CD14-positive monocyte (primary cell): ENCODE results near the gene TNIK. TPM values are rescaled to one million over a fixed set of nuclear protein-coding genes. Genes with fewer than 3 reads are reported as not detected.

Experiments
- DNase-seq, 3 donors: peaks; one replicate each; pipeline ENCODE4 v3.0.0-alpha.2; 2011 to 2022
- H2AFZ ChIP-seq: 2 replicates; pipeline ENCODE4 v1.6.0; 2012; ENCODE audit warnings: mild to moderate bottlenecking, low read depth, low read length, inconsistent platforms; ENCODE audit not compliant: insufficient read depth, poor library complexity, severe bottlenecking
- H3K27ac ChIP-seq, 2 donors: 1 replicate in 1 of 2; 2 replicates in 1 of 2; pipeline ENCODE4 v1.5.1; 2012 to 2013; ENCODE audit warnings: low read length in 2 of 2, control low read depth in 1 of 2, inconsistent platforms in 1 of 2, low read depth in 1 of 2, mild to moderate bottlenecking in 1 of 2
- H3K27me3 ChIP-seq, 2 donors: one replicate each; pipeline versions ENCODE4 v1.6.0 to v1.6.1; 2011 to 2013; ENCODE audit warnings: low read length in 2 of 2; ENCODE audit not compliant: control insufficient read depth in 2 of 2, insufficient read depth in 2 of 2
- H3K36me3 ChIP-seq, 2 donors: replicated peaks in 1 of 2; 1 replicate in 1 of 2; 2 replicates in 1 of 2; pipeline versions ENCODE4 v1.5.1 to v1.6.1; 2012 to 2013; ENCODE audit warnings: low read length in 2 of 2, control low read depth in 1 of 2, inconsistent platforms in 1 of 2, mild to moderate bottlenecking in 1 of 2; ENCODE audit not compliant: insufficient read depth in 2 of 2, control insufficient read depth in 1 of 2
- H3K4me1 ChIP-seq, 2 donors: 1 replicate in 1 of 2; 2 replicates in 1 of 2; pipeline versions ENCODE4 v1.5.1 to v1.6.1; 2012 to 2013; ENCODE audit warnings: low read length in 2 of 2, control low read depth in 1 of 2, inconsistent platforms in 1 of 2, mild to moderate bottlenecking in 1 of 2, moderate library complexity in 1 of 2; ENCODE audit not compliant: insufficient read depth in 2 of 2, control insufficient read depth in 1 of 2
- H3K4me2 ChIP-seq: replicated peaks from 2 replicates; pipeline ENCODE3; 2012; ENCODE audit warnings: low read length, moderate library complexity, mild to moderate bottlenecking; ENCODE audit not compliant: poor library complexity, severe bottlenecking; ENCODE audit errors: extremely low read depth
- H3K4me3 ChIP-seq, 3 experiments: fragments of 200-600 bp in 1 of 3; sonication (generic) in 1 of 3; replicated peaks in 1 of 3; 1 replicate in 2 of 3; 2 replicates in 1 of 3; pipeline ENCODE4 v1.5.1; 2011 to 2013; ENCODE audit warnings: low read length in 3 of 3, mild to moderate bottlenecking in 3 of 3, control low read depth in 2 of 3, low read depth in 2 of 3, inconsistent platforms in 1 of 3, moderate library complexity in 1 of 3
- H3K79me2 ChIP-seq: 2 replicates; pipeline ENCODE4 v1.6.0; 2012; ENCODE audit warnings: mild to moderate bottlenecking, control low read depth, inconsistent platforms, low read length, moderate library complexity; ENCODE audit not compliant: insufficient read depth
- H3K9ac ChIP-seq: 2 replicates; pipeline ENCODE4 v1.6.0; 2017; ENCODE audit warnings: low read length, mild to moderate bottlenecking; ENCODE audit not compliant: insufficient read depth, poor library complexity, severe bottlenecking
- H3K9me3 ChIP-seq, 2 donors: replicated peaks in 1 of 2; 1 replicate in 1 of 2; 2 replicates in 1 of 2; pipeline versions ENCODE4 v1.5.1 to v1.6.1; 2012 to 2013; ENCODE audit warnings: low read length in 2 of 2, control low read depth in 1 of 2; ENCODE audit not compliant: control insufficient read depth in 1 of 2, insufficient read depth in 1 of 2
- H4K20me1 ChIP-seq: 2 replicates; pipeline ENCODE4 v1.6.0; 2012; ENCODE audit warnings: mild to moderate bottlenecking, low read length, control low read depth, moderate library complexity; ENCODE audit not compliant: insufficient read depth
- H3K27ac Mint-ChIP-seq, 7 donors: one replicate each; pipeline ENCODE4 v1.8.0; 2020; ENCODE audit warnings: mild to moderate bottlenecking in 7 of 7, mixed read lengths in 7 of 7, moderate library complexity in 6 of 7, inconsistent platforms in 2 of 7
- H3K27me3 Mint-ChIP-seq, 3 donors: one replicate each; pipeline ENCODE4 v1.8.0; 2021 to 2022; ENCODE audit warnings: low read depth in 3 of 3, mild to moderate bottlenecking in 3 of 3, mixed read lengths in 3 of 3, moderate library complexity in 3 of 3, inconsistent platforms in 1 of 3
- H3K36me3 Mint-ChIP-seq, 2 donors: one replicate each; pipeline ENCODE4 v1.8.0; 2020; ENCODE audit warnings: mixed read lengths in 2 of 2, inconsistent platforms in 1 of 2, mild to moderate bottlenecking in 1 of 2
- H3K4me1 Mint-ChIP-seq: one replicate; pipeline ENCODE4 v1.8.0; 2020; ENCODE audit warnings: mild to moderate bottlenecking, mixed read lengths
- H3K4me3 Mint-ChIP-seq, 2 donors: one replicate each; pipeline ENCODE4 v1.8.0; 2020; ENCODE audit warnings: mild to moderate bottlenecking in 2 of 2, mixed read lengths in 2 of 2, moderate library complexity in 1 of 2
- H3K9me3 Mint-ChIP-seq, 7 donors: one replicate each; pipeline ENCODE4 v1.8.0; 2020 to 2022; ENCODE audit warnings: mixed read lengths in 7 of 7, mild to moderate bottlenecking in 6 of 7, moderate library complexity in 6 of 7, inconsistent platforms in 2 of 7
- CTCF ChIP-seq: fragments of 200-600 bp; IDR thresholded peaks from one replicate; pipeline ENCODE4 v1.8.0; 2022; ENCODE audit warnings: antibody characterized with exemption, mild to moderate bottlenecking
- WGBS: methylation state at CpG from one replicate; pipeline ENCODE4 v1.1.5; 2013; ENCODE audit warnings: missing lambda C conversion rate; ENCODE audit not compliant: insufficient coverage; 5-methylcytosine and 5-hydroxymethylcytosine counted together
- intact Hi-C, 2 donors: fragments of 100-400 bp; cut with micrococcal nuclease; formaldehyde crosslinking; loops; one replicate each; pipeline versions ENCODE4 v1.15.0 to v1.15.1; 2023
- polyA plus RNA-seq, 3 donors: library from polyadenylated mRNA; depleted of rRNA in 1 of 3; unstranded in 2 of 3; stranded (reverse) in 1 of 3; fragments of 300-500 nt in 2 of 3; fragments of >200 nt in 1 of 3; fragmentation: Illumina TruSeq in 2 of 3; gene quantifications; 1 replicate in 2 of 3; 2 replicates in 1 of 3; pipeline ENCODE4 v1.2.3, GENCODE V29; 2012 to 2021

TNIK gene
- polyA plus RNA-seq, 3 donors = 0.36 to 1.8 (median 0.75) TPM

DNA sequence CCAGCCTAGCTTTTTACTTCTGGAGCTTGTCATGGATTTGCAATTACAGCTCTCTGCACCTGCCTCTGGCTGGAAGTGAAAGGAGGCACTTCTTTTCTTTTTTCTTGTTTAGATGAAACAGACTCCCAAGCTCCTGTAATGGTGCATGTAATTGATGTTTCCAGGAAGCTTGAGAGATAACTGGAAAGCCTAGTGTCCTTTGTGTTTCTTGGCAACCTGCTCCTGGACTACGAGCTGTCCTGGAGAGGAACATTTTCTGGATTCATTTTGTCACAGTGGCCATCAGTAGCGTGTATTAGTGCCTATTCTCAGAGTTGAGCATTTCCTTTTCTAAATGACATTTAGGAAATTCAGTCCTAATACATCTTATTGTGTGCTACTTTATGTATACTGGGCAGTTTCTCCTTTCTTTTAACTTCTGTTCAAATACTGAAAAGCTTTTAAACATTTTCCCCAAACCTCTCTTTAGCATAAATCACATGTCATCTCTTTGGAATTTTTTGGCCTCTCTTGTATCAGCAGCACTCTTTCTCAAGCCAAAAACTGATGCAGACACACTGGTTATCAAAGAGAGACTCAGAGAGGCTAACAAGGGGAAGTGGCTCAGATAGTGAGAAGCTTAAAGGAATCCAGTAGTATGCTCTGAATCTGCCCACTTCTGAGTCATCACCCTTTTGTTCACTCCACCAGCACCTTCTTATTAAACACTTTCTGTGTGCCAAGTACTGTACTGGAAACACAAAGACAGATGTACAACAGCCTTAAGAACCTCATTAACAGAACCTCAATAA is 371.0 kb downstream of the TNIK start:
- Mint-ChIP-seq H3K27ac (no peak overlapping the region), H3K36me3 (no peaks in the 10 kb centered on the region), H3K9me3 (no peaks in the 10 kb centered on the region), H3K4me3 (no peak overlapping the region), H3K27me3 (peaks cover 0 to 3% (median 0%) of the 10 kb centered on the region in 3 donors), H3K4me1 (no peaks in the 10 kb centered on the region)
- no peak overlapping the region for H3K27ac ChIP-seq
- no peak overlapping the region for H2AFZ ChIP-seq
- no peaks in the 10 kb centered on the region for H3K36me3 ChIP-seq
- DNase-seq = no peak
- H3K79me2 ChIP-seq = no peaks in the 10 kb centered on the region
- H3K4me2 ChIP-seq = no peak overlapping the region
- H3K4me1 ChIP-seq = no peaks in the 10 kb centered on the region
- WGBS = 100% methylated on average over 1 of the region's 2 CpGs
- no peaks in the 10 kb centered on the region for H4K20me1 ChIP-seq
- no peaks in the 10 kb centered on the region for H3K27me3 ChIP-seq
- no peaks in the 10 kb centered on the region for H3K9me3 ChIP-seq
- H3K9ac ChIP-seq = no peak overlapping the region
- H3K4me3 ChIP-seq = no peak overlapping the region
- no peak for TF ChIP-seq CTCF
- intact Hi-C loops = no loop called here

GRCh38 chr3:171088496-171088895 is 371.7 kb downstream of the TNIK start:
- H3K36me3 Mint-ChIP-seq = no peaks in the 10 kb centered on the region
- no peaks in the 10 kb centered on the region for H3K79me2 ChIP-seq
- H3K9ac ChIP-seq = no peak overlapping the region
- no peak for DNase-seq
- no peak for TF ChIP-seq CTCF
- no peaks in the 10 kb centered on the region for H3K9me3 ChIP-seq
- H2AFZ ChIP-seq = no peak overlapping the region
- H3K4me3 Mint-ChIP-seq = no peak overlapping the region
- WGBS = 85% methylated on average over 4 of the region's 4 CpGs
- no peak overlapping the region for H3K4me2 ChIP-seq
- no peaks in the 10 kb centered on the region for H3K27me3 ChIP-seq
- peaks cover 0 to 3% (median 0%) of the 10 kb centered on the region in 3 donors for H3K27me3 Mint-ChIP-seq
- H4K20me1 ChIP-seq = no peaks in the 10 kb centered on the region
- no peaks in the 10 kb centered on the region for H3K36me3 ChIP-seq
- intact Hi-C loops = no loop called here
- no peaks in the 10 kb centered on the region for H3K9me3 Mint-ChIP-seq
- H3K27ac ChIP-seq = no peak overlapping the region
- no peaks in the 10 kb centered on the region for H3K4me1 Mint-ChIP-seq
- H3K4me1 ChIP-seq = no peaks in the 10 kb centered on the region
- no peak overlapping the region for H3K27ac Mint-ChIP-seq
- H3K4me3 ChIP-seq = no peak overlapping the region
